NCI-H2081 (cell line): ENCODE measurements around the gene CAPG.
"Not testable (repeated sequence)": the region's sequence is repeated elsewhere in the genome, so short reads cannot be mapped to it uniquely, and the experiment has no call there.

Experiments used
- DNase-seq, 2 experiments: peaks; one replicate each; lab custom pipeline; 2025; lab: John Stamatoyannopoulos, UW

Gene CAPG

DNA sequence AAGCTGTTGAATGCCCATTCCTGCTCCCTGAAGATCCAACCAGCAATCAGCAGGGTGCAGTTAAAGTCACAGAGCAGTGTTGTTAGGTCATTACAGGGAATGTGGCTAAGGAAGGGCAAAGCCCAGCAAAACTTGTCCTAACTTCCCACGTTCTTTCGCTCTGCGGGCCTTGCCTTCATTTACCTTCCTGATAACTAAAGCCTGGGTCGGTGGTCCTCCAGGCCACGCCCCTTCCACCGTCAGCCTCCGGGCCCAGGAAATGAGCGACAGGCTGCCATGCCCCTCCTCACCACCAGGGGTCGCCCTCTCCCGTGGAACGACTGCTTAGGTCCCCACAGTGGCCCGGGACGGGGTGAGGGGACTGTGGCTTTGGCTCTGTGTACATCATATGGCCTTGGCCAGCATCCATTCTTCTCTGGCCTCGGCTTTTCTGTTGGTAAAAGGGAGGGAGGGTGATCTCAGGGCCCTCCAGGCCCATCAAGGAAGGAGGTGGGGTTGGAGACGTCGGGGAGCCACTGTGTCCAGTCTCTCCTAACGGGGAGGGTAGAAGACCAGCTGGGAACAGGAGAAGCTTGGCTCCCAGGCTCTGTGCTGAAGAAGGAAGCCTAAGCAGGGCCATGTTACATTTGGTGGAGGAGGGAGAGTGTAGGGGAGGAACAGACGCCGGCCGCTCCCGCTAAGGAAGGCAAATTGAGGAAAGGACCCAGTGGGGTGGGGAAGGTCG is 10.5 kb upstream of the CAPG start:
- peak; percentile 81 to 86 for DNase-seq

DNA sequence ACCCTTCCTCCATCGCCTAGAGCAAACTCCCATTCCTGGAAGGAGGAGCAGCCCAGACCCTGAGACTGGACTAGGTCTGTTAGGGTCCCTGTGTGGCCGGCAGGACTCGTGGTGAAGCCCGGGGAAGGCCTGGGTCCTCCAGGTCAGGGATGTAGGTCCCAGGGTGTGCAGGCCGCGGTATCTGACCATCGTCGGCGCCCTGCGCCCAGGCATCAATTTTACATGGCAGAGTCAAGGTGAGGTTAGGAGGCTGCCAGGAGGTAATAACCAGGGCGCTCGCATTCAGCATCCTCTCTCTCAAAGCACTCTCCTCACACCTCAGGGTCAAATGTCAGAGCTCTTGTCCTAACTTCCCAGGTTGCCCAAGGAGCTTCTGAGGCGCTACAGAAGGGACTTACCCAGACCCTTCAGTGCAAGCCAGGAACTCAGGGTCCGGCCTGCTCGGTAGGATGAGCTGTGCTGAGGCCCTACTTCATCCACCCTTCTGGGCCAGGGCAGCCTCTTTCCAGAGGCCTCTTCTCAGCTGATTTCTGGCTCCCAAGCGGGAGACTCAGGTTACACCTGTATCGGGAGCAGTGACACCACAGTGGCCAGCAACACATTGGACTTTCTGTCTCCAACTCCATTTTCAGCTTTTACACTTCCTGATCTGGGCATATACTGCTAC is 9.0 kb upstream of the CAPG start:
- no peak for DNase-seq

DNA sequence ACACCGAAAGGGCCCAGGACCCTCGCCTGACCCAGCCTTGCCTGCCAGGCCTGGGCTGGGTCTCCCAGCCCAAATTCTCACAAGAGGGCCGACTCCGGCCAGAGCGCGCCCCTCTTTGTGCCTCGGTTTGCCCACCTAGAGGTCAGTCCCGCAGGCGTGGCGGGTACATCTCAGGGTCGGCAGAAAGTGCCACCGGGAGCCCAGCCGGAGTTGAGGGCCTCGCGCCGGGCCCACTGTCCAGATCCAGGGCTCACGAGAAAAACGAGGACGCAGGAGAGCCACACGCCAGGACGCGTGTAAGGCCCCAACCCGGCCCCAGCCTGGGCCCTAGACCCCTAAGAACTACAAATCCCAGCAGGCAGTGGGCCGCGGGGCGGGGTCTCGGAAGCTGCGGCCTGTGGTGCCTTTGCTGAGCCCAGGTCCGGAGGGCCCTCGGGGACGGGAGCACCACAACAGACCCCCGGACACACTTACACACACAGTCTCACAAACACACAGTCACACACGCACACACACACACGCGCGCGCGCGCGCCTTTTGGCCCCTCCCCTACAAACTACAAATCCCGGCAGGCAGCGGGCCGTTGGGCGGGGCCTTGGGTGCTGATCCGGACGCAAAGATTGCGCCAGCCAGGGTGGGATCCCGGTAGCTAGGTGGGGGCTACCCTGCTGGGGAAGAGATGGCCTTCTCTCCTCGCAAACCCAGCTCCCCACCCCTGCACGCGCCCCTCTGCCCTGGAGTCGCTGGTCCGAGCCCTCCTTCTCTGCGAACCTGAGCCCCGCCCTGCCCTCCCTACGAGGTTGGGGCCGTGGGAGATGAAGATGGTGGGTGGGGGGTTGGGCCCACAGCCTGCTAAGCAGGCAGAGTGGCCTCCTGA is 8.2 kb upstream of the CAPG start, which contains the start of gene SH2D6:
Gene SH2D6 (plus strand): TSS at position 583 of the 877 bp plus-strand sequence. CDS start 10,752 bp downstream, outside the sequence.
- peak; percentile 78 to 84 for DNase-seq

DNA sequence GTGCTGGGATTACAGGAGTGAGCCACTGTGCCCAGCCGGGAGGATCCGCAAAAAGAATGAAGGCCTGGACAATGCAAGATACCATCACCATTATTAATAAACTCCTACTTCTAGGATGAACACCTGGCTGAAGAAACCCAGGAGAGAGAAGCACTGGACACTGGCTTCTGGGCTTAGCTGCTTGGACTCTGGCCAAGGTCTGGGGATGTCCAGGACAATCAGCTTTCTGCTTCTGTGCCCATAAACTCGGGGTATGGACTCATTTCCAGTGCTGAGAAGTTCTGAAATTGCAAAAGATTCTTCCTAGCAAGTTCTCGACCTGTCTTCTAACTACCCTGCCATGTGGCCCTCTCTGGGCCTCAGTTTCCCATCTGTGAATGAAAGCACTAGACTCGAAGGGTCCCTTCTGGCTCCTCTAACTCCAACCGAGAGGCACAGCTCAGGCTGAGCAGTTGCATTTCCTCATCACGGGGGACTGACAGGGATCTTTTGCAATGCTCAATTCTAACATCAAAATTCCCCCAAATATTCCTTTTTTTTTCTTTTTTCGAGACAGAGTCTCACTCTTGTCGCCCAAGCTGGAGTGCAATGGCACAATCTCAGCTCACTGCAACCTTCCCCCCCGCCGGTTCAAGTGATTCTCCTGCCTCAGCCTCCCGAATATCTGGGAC is 5.9 kb upstream of the CAPG start:
- DNase-seq, result no peak

DNA sequence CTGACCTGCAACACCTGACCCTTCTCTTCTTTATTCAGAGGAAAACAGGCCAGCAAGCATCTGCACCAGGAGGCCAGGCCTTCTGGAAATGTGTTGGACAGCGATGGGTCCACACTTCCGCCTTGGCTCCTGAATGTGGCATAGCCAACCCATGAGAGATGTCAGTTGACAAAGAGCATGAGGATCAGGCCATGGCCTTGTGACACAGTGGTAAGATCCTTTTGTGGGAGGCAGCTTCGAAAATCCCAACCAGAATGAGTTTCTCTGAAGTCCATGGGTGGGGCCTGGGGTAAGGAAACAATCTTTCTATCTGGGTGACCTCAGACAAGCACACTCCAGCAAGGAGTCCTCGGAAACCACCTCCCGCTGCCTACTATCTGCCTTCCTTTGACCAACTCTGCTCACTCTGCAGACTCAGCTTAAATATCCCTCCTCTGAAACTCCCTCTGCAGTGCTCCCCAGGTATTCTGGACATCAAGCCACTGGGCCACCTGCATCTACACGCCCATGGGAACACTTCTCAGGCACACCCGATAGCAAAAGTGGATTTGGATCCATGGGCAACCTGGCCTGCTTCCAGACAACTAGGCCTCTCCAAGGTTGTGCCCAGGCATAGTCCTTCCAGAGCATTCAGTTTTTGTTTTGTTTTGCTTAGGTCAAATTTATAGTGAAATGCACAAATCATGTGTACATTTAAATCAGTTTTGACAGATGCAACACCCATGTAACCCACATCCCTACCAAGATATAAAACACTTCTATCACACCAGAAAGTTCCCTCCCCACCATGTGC is 4.8 kb upstream of the CAPG start:
- no peak for DNase-seq

DNA sequence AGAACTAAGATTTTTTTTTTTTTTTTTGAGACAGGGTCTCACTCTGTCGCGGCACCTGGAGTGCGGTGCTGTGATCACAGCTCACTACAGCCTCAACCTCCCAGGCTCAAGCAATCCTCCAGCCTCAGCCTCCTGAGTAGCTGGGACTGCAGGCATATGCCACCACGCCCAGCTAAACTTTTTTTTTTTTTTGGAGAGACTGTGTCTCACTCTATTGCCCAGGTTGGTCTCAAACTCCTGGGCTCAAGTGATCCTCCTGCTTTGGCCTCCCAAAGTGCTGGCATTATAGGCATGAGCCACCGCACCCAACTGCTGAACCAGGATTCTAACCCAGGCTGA is 4.2 kb upstream of the CAPG start:
- not testable (repeated sequence) for DNase-seq

DNA sequence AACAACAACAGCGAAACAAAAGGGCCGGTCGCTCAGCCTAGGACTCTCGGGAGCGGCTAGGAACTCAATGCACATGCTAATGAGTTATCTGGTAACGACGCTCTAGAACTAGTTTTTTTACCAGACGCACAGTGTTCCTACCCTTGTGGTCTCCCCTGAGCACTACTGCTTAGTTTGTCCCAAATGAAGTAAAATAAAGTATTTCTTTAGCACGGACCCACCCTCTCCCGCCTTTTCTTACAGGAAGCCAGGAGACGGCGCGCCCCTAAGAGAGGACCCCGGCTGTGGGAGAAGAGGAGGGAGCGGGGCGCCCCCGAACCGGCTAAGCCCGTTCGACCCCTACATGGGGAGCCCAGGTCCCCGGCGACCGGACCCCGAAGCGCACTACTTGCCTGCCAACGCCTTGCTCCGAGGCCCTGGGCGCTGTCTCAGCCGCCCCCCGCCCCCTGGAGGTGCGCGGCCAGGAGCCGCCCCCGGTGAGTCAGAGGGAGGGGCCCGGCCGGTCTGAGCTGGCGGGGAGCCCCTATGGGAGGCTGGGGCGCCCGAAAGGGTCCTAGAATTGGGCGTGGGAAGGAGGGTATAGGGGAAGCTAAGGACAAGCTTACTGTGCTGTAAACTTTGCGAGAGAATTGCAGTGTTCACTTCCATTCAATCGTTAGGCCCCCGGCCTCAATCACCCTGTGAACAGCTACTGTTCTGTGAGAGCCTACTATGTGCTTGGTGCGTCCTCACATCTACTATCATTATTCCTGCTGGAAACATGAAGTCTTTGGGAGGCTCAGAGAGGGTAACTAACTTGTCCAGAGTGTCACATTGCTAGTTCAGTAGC is 3.6 kb upstream of the CAPG start:
- DNase-seq, result no peak

DNA sequence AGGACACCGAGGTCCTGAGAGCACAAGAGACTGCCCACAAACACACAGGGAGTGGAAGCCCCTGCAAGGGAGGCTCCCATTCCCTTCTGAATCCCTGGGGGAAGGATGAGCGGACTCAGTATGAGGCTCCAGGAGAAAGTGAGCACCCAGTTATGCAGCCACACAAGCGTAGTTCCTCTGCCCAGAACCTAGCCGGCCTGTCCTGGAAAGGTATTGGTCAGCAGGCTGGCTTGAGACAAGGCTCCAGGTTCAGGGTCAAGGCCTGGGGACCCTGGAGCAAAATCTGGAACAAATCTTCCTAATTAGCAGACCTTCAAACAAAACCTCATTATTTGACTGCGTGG is 1.2 kb upstream of the CAPG start:
- no peak for DNase-seq

DNA sequence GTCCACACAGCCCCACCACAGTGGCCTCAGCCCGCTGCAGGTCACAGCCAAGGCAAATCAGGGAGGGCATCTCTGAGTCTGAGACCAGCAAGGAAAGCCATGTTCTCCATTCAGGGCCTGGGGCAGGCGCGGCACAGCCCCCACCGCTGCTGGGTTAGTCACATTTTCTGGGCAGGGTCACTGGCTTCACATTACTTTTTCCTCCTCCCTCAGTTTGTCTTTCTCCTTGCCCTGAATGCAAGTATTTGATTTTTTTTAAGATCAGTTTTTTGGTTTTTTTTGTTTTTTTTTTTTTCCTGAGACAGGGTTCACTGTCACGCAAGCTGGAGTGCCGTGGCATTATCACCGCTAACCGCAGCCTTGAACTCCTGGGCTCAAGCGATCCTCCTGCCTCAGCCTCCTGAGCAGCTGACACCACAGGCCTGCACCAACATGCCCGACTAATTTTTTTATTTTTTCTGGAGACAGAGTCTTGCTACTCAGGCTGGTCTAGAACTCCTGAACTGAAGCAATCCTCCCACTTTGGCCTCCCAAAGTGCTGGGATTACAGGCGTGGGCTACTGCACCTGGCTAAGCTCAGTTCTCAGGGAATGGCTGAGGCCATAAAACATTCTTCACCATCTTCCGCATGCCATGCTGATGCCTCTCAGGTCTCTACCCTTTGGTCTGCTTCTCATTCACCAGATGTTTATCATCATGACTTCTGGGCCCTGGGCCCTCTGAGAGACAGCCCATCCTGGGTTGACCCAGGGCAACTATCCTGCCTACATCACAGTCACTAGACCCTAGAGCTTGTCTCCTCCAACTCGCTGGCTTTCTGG is 628 bp upstream of the CAPG start:
- DNase-seq, result no peak

DNA sequence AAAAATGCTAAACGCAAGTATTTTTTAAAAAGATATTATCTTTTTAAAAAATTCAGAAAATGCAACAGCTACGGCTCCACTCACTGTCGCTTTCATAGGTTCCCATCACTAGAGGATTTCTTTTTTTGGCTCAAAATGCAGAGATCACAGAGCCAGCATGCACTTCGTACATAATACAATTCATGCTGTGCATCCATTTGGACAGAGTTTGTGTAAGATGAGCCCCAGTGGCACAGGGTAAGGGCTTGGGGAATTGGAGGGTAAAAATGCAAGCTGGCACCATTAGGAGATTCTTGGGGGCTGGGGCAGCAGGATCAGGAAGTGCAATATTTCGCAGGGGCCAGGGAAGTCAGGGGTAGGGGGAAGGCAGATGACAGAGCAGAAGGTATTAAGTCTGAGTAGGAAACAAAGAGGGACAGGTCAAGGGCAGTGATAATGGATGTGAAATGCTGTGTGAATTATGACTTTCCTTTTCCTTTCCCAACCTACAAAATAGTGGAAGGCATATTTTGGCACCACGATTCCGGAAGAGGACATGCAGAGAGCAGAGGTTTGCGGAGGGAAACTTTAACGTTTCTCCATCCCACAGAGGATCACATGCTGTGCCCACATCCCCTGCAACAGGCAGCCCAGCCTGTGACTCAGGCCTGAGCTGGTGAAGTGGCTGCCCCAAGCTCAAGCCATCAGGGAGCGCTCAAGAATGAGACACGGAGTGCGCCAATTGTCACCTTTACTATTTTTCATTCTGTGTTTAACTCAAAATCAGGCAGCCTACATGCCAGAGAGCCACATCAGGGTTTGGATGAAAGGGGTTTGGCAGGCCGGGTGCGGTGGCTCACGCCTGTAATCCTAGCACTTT is 4.7 kb downstream of the CAPG start:
- peak in 1 of 2 experiments; percentile 30 for DNase-seq

DNA sequence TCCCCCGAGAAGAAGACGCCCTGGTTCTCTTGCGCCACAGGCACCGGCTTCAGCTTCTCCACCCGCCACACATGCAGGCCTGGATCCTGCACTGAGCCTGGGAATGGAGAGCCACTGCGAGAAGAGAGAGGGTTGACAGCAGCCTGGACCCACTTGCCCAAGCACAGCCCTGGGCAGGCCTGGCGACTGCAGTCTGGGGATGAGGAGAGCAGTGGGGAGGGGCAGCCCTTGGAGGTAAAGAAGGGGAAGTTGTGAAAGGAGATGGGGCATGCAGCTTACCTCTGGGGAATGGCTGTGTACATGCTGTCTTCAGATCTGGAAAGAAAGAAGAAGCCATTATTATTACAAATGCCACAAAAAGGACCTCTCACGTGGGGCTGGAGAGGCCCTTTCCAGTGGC is 8.3 kb downstream of the CAPG start:
- no peak for DNase-seq

DNA sequence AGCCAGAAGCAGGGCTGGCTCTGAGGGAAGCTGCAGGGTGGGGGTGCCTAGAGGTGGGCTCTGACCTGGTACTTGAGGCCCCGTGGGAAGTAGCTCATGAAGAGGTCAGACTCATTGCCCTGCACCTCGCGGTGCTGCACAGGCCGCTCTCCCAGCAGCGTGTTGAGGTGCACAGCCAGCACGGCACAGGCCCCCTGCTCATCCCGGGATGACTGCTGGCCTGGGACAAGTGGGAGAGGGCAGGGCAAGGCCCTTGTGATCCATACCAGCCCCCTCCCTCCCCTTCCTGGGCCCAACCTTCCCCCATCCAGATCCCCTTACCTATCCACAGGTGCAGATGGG is 8.7 kb downstream of the CAPG start:
- no peak for DNase-seq

DNA sequence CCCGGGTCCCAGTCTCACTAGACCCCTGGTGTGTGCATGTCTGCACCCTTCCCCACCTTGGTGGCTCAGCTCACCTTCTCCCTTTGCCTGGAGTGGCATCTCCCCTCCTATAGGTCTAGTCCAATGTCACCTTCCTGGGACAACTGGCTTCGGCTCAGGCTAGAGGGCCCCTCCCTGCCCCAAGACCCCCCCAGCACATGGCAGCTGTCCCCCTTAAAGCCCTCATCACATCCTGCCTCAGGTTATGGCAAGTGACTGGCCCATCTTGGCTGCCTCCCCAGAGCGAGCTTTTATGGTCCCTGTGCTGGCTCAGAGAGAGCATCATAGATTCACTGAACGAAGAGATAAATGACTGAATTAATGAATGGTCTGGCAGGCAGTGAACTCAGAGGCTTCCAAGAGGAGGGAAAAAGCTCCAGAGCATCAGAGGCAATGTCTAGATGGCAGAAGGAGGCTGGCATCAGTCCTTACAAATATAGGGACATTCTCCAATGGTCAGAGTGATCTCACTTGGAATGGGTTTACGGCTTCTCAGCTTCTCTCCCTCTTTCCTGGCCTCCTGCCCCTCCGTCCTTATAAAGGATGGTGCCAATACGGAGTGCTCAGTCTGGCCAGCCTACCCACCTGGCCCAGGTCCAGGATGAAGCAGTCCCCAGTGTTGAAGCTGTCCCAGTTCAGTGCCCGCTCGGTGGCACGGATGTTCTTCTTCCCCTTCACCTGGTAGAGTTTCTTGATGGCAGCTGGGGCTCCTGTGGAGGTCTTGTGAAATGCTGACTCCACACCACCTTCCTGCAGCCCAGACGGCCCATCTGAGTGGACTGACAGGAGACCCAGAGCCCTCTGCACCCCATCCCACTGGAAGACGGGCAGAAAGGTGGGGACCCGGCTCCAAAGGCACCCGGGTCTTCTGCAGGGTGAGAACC is 9.4 kb downstream of the CAPG start:
- DNase-seq, result no peak

DNA sequence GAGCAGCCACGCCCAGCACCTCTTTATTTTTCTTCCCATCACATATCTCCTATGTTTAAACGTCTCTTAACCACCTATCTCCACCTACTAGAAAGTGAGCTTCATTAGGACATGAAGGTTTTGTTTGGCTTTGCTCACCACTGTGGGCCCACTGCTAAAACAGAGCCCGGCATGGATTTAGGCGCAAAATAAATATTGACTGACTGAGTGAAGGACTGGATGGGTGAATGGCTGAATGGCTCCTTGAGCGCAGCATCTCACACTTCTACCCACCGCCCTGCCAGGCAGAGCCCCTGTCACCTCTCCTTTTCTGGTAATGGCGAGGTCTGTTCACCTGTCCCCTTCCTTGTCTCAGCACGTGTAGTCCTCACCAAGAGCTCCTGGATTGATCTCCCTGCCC is 10.1 kb downstream of the CAPG start:
- no peak for DNase-seq

DNA sequence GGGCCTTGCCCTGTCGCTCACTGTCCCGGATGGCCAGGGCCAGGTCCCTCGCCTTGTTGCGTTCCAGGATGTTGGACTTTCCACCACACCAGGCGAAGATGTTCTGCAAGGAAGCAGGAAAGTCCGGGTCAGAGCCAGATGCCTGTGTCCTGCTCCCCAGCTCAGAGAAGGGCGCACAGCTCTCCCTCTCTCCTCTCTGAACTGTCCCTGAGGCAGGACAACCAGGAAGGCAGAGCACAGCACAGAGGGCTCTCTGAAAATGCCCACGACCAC is 11.0 kb downstream of the CAPG start:
- no peak for DNase-seq

DNA sequence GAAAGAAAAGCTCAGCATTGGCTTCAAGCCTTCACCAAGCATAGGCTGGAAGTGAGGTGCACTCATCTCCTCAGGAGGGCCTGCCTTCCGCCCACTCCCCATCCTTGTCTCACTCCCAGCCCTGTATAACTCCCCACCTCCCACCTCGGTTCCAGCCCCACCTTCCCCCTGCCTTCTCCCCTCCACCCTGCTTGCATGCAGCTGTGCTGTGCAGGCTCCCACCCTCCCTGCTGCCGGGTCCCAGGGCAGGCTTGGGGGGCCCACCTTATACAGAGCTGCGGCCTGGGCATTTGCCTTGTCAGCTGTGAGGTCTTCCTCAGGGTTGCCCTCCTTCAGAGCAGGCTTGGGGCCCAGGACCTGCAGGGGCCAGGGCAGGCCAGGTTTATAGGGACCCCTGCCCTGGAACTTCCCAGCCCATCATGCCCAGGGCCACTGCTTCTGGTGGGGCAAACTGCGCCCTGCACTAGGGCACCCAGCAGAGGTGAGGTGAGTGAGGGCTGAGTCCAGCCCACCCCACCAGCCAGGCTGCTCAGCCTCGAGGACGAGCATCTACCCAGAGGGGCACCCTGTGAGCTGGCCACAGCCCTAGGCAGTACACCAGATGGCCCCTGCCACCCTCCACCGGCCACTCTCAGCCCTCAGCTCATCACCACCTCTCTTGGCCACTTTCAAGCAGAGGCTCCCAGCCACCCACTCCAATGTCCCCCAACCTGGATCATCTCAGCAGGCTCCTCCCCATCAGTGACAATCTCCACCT is 11.6 kb downstream of the CAPG start:
- DNase-seq, result no peak

DNA sequence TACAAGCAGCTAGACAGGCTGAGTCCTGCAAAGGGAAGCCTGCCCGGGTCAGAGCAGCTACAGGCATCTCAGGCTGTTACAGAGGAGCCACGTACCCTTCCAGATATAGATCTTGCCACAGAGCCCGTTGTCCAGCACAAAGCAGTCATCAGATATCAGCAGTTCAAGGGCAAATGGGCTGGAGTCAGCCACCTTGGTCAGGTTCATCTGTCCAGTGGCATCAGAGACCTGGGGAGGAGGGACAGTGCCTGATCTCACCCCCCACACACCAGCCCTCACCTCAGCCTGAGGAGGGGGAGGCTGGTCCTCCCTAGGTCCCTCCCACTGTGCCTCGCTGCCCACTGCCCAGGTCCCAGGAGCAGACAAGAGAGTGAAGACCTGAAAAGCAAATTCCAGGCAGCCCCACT is 12.2 kb downstream of the CAPG start:
- DNase-seq, result no peak
